Measurements from ENCODE around the gene RFX1.

DNA sequence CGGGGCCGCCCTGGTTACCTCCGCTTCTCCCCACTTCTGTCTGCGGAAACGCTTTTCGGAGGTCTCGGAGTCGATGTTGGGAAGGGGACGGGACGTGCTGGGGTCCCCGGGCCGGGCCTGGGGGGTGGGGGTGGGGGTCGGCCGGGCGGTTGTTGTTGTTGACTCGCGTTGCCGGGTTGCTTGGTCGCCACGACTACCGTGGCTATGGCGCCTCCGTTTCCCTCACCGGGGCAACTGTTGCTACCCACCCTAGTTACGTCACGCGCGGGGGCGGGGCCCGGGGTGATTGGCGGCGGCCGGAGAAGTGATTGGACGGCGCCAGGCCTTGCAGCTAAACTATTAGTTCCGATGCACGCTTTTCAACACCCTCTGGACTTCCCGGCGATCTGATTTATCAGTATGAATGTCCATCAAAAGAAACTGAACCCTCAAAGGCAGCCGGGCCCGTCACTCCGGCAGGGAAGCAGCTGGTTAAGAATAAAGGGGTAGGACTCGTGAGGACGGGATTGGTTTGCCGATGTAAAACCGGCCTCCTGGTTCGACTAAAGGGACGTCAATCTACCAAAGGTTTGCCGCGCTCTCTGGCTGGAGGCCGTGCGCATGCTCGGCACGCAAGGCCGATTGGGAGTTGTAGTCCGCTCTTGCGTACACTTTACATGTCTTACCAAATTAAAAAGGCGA is at the start of gene RFX1:
- TF ChIP-seq TAF1 (IDR thresholded peaks at IDR 0.05; ENCODE audit: borderline replicate concordance, insufficient read depth, low read length) (no peak), POLR2AphosphoS5 (IDR thresholded peaks at IDR 0.05; ENCODE audit: low read depth, low read length) (no peak)
- TF ChIP-seq, protein P1, sequence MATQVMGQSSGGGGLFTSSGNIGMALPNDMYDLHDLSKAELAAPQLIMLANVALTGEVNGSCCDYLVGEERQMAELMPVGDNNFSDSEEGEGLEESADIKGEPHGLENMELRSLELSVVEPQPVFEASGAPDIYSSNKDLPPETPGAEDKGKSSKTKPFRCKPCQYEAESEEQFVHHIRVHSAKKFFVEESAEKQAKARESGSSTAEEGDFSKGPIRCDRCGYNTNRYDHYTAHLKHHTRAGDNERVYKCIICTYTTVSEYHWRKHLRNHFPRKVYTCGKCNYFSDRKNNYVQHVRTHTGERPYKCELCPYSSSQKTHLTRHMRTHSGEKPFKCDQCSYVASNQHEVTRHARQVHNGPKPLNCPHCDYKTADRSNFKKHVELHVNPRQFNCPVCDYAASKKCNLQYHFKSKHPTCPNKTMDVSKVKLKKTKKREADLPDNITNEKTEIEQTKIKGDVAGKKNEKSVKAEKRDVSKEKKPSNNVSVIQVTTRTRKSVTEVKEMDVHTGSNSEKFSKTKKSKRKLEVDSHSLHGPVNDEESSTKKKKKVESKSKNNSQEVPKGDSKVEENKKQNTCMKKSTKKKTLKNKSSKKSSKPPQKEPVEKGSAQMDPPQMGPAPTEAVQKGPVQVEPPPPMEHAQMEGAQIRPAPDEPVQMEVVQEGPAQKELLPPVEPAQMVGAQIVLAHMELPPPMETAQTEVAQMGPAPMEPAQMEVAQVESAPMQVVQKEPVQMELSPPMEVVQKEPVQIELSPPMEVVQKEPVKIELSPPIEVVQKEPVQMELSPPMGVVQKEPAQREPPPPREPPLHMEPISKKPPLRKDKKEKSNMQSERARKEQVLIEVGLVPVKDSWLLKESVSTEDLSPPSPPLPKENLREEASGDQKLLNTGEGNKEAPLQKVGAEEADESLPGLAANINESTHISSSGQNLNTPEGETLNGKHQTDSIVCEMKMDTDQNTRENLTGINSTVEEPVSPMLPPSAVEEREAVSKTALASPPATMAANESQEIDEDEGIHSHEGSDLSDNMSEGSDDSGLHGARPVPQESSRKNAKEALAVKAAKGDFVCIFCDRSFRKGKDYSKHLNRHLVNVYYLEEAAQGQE (IDR thresholded peaks at IDR 0.05; ENCODE audit: insufficient read depth in 1 of 2, low read depth in 2 of 2, low read length in 2 of 2), result no peak

All from PFSK-1 (cell line).